DND-41 (cell line): ENCODE results near the gene CDK17.
"Not testable (repeated sequence)": the region's sequence is repeated elsewhere in the genome, so short reads cannot be mapped to it uniquely, and the experiment has no call there.

Experiments used
- EZH2 ChIP-seq: IDR thresholded peaks from 3 replicates; pipeline ENCODE4 v1.6.1; 2012; ENCODE audit warnings: borderline replicate concordance, low read depth, mild to moderate bottlenecking, moderate library complexity, low read length, inconsistent platforms; ENCODE audit not compliant: severe bottlenecking
- TF ChIP-seq, protein P1 (sequence below): IDR thresholded peaks from 2 replicates; pipeline ENCODE4 v1.5.1; 2012; ENCODE audit warnings: borderline replicate concordance, low read length, moderate library complexity, mild to moderate bottlenecking; ENCODE audit not compliant: poor library complexity, severe bottlenecking; ENCODE audit errors: extremely low read depth

DNA sequence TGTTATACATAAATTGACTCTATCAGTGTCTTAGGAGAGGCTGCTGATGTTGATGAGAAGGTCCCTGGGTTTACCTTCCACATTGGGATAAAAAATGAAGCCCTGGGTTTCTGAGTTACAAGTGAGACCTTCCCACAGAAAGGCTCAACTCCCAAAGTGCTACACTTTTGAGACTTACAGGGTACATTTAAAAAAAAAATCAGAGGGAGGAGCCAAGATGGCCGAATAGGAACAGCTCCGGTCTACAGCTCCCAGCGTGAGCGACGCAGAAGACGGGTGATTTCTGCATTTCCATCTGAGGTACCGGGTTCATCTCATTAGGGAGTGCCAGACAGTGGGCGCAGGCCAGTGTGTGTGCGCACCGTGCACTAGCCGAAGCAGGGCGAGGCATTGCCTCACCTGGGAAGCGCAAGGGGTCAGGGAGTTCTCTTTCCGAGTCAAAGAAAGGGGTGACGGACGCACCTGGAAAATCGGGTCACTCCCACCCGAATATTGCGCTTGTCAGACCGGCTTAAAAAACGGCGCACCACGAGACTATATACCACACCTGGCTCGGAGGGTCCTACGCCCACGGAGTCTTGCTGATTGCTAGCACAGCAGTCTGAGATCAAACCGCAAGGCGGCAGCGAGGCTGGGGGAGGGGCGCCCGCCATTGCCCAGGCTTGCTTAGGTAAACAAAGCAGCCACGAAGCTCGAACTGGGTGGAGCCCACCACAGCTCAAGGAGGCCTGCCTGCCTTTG lies 84.3 kb downstream of the CDK17 start:
- TF ChIP-seq, protein P1, sequence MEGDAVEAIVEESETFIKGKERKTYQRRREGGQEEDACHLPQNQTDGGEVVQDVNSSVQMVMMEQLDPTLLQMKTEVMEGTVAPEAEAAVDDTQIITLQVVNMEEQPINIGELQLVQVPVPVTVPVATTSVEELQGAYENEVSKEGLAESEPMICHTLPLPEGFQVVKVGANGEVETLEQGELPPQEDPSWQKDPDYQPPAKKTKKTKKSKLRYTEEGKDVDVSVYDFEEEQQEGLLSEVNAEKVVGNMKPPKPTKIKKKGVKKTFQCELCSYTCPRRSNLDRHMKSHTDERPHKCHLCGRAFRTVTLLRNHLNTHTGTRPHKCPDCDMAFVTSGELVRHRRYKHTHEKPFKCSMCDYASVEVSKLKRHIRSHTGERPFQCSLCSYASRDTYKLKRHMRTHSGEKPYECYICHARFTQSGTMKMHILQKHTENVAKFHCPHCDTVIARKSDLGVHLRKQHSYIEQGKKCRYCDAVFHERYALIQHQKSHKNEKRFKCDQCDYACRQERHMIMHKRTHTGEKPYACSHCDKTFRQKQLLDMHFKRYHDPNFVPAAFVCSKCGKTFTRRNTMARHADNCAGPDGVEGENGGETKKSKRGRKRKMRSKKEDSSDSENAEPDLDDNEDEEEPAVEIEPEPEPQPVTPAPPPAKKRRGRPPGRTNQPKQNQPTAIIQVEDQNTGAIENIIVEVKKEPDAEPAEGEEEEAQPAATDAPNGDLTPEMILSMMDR: not testable (repeated sequence)
- TF ChIP-seq EZH2: not testable (repeated sequence)
